ENCODE measurements around the gene KCNIP2. TPM values are rescaled to one million over a fixed set of nuclear protein-coding genes. Genes with fewer than 3 reads are reported as not detected.
A peak's percentile ranks its signal among the peaks of the same experiment; 100 is the strongest.

KCNIP2 gene
- total and polyA plus RNA-seq, 2 of the 4 experiments (the other 2 are of a cell fraction): under 0.01 to 0.87 TPM

GRCh38 chr10:101831169-101831811 is 12.3 kb downstream of the KCNIP2 start:
- peak overlapping the region; percentile 84 for H3K14ac ChIP-seq (replicated peaks; ENCODE audit: low read depth, low read length)
- H3K23ac ChIP-seq (ENCODE audit: low read depth, low read length): peak overlapping the region; percentile 76; the same call in 1 of the 2 replicates
- ATAC-seq (ENCODE audit: low read depth) (no peak), DNase-seq (no peak)
- H4K8ac ChIP-seq (ENCODE audit: low read depth in 2 of 2, low read length in 2 of 2): peak overlapping the region; percentile 52 to 91
- H3K9me3 ChIP-seq (ENCODE audit: control insufficient read depth, insufficient read depth, low read length): no peaks in the 10 kb centered on the region
- TF ChIP-seq MAZ (IDR thresholded peaks at IDR 0.05; ENCODE audit: borderline replicate concordance, low read depth, low read length) (no peak), FOS (IDR thresholded peaks at IDR 0.05; ENCODE audit: low read depth, low read length) (no peak), USF2 (IDR thresholded peaks at IDR 0.05; ENCODE audit: low read depth, low read length) (no peak), RCOR1 (IDR thresholded peaks at IDR 0.05; ENCODE audit: insufficient replicate concordance, low read length) (no peak), MAFK (IDR thresholded peaks at IDR 0.05; ENCODE audit: low read depth, low read length) (no peak), CHD1 (IDR thresholded peaks at IDR 0.05; ENCODE audit: low read depth, low read length) (no peak), NFE2L2 (IDR thresholded peaks at IDR 0.05; ENCODE audit: low read depth, low read length) (no peak), RFX5 (IDR thresholded peaks at IDR 0.05; ENCODE audit: low read depth, low read length) (no peak), CTCF (conservative IDR thresholded peaks at IDR 0.05; ENCODE audit: low read depth, low read length) (no peak), SMC3 (IDR thresholded peaks at IDR 0.05; ENCODE audit: low read depth, low read length) (no peak), RAD21 (IDR thresholded peaks at IDR 0.05; ENCODE audit: low read length) (no peak)
- 0 out of 2 replicates have a peak overlapping the region, but pooled peaks have one; percentile 4 for H3K27ac ChIP-seq (ENCODE audit: insufficient read depth, low read length)
- H2BK20ac ChIP-seq (ENCODE audit: low read depth, low read length): no peak overlapping the region
- H3K4me1 ChIP-seq (ENCODE audit: control insufficient read depth, insufficient read depth, low read length): peaks cover 6% of the 10 kb centered on the region
- H3K4me3 ChIP-seq (ENCODE audit: insufficient read depth, low read depth, low read length): peak overlapping the region; percentile 36; the same call in 1 of the 2 replicates
- peak overlapping the region; percentile 36 for H3K9ac ChIP-seq (ENCODE audit: low read depth, low read length)
- no peak overlapping the region for H3K56ac ChIP-seq (ENCODE audit: extremely low read depth, insufficient read depth, low read length)
- WGBS, 2 experiments (ENCODE audit: extremely low coverage in 2 of 2, insufficient read length in 1 of 2): no CpG with 5 or more reads among the region's 9 CpGs
- H3K4me2 ChIP-seq (ENCODE audit: low read depth, low read length): peak overlapping the region; percentile 71
- no peaks in the 10 kb centered on the region for H3K27me3 ChIP-seq (ENCODE audit: control insufficient read depth, insufficient read depth, low read length)
- intact Hi-C loops (cut with micrococcal nuclease) (no loop called here), dilution Hi-C loops (cut with HindIII; ENCODE audit: low sequenced_read_pairs, unreplicated experiment) (no loop called here), in situ Hi-C loops (cut with MboI; ENCODE audit: low sequenced_read_pairs) (no loop called here)
- peak overlapping the region; percentile 14 for H4K5ac ChIP-seq (ENCODE audit: low read depth, low read length)
- CTCF ChIA-PET: interaction anchor here (0.8 kb wide), 1 partner anchor 12 kb away, joined by 3 read pairs; no protein-coding TSS in a partner anchor
- peak overlapping the region; percentile 98 for H2AK9ac ChIP-seq (replicated peaks; ENCODE audit: low read depth, low read length, poor library complexity)
- BruUV-seq (replicated peaks): no TSS peak
- H3K36me3 ChIP-seq (ENCODE audit: control insufficient read depth, insufficient read depth, low read length): no peaks in the 10 kb centered on the region; the same call in 1 of the 2 replicates
- peak overlapping the region; percentile 9 for H2BK5ac ChIP-seq (ENCODE audit: low read depth, low read length, poor library complexity, severe bottlenecking)
- POLR2A ChIA-PET (ENCODE audit: unreplicated experiment): no interaction called here
- H4K91ac ChIP-seq (ENCODE audit: insufficient read depth, low read depth, low read length): peak overlapping the region; percentile 75
- peak overlapping the region; percentile 84 for H3K4ac ChIP-seq (ENCODE audit: low read depth, low read length)
- H3K9me1 ChIP-seq (ENCODE audit: insufficient read depth, low read length): peaks cover 26% of the 10 kb centered on the region
- H4K20me1 ChIP-seq (ENCODE audit: insufficient read depth, low read length): peaks cover 8% of the 10 kb centered on the region
- peak overlapping the region; percentile 3; the same call in 1 of the 2 replicates for H2BK120ac ChIP-seq (ENCODE audit: low read depth, low read length)
- peak overlapping the region; percentile 91 for H2AK5ac ChIP-seq (ENCODE audit: low read depth, low read length)
- peak overlapping the region; percentile 100 for H2AFZ ChIP-seq (replicated peaks; ENCODE audit: low read length, poor library complexity)
- peak overlapping the region; percentile 7 for H3K18ac ChIP-seq (ENCODE audit: low read depth, low read length)
- no peak overlapping the region; the same call in 2 of the 3 replicates for H2BK15ac ChIP-seq (ENCODE audit: low read depth, low read length)
- H3K79me1 ChIP-seq (ENCODE audit: low read depth in 1 of 2, low read length in 2 of 2): peaks cover 0 to 22% of the 10 kb centered on the region in 2 experiments; a peak in 2 of 4 replicates

Measured in IMR-90 (cell line).